H1 (cell line): ENCODE data around the gene HS6ST1. TPM values are rescaled to one million over a fixed set of nuclear protein-coding genes. Genes with fewer than 3 reads are reported as not detected.

Experiments used
- CTCF ChIA-PET: fragments of 300-600 bp; sonication (Branson Sonifier 250); formaldehyde crosslinking; loops from one replicate; lab custom pipeline; 2021; ENCODE audit not compliant: partially characterized antibody; lab: Charles Lee
- POLR2A ChIA-PET: fragments of 300-600 bp; sonication (Branson Sonifier 250); formaldehyde crosslinking; loops from one replicate; lab custom pipeline; 2021; ENCODE audit warnings: inconsistent platforms; ENCODE audit not compliant: partially characterized antibody; lab: Charles Lee
- DNase-seq, 2 experiments: peaks; one replicate each; pipeline versions ENCODE4 v3.0.0 to v3.0.0-alpha.2; 2010 to 2022; ENCODE audit warnings: low spot score in 2 of 2, low read depth in 1 of 2, mixed read lengths in 1 of 2
- FAIRE-seq: peaks from 2 replicates; lab custom pipeline; 2011; peaks lifted over from hg19 to GRCh38; lab: Jason Lieb, UNC
- H2AFZ ChIP-seq: 2 replicates; pipeline ENCODE4 v1.8.1; 2012; ENCODE audit warnings: low read length, inconsistent platforms
- H2AK5ac ChIP-seq: 2 replicates; pipeline ENCODE4 v1.6.1; 2013; ENCODE audit warnings: low read depth, low read length
- H2BK120ac ChIP-seq: replicated peaks from 2 replicates; pipeline ENCODE3; 2013; ENCODE audit warnings: low read depth, low read length, inconsistent platforms
- H2BK12ac ChIP-seq: 2 replicates; pipeline ENCODE4 v1.6.1; 2013; ENCODE audit warnings: low read depth, low read length
- H2BK15ac ChIP-seq: 2 replicates; pipeline ENCODE4 v1.6.1; 2013; ENCODE audit warnings: low read length
- H2BK20ac ChIP-seq: 2 replicates; pipeline ENCODE4 v1.6.1; 2013; ENCODE audit warnings: low read length
- H2BK5ac ChIP-seq: 2 replicates; pipeline ENCODE4 v1.6.1; 2013; ENCODE audit warnings: low read depth, low read length
- H3K14ac ChIP-seq: 2 replicates; pipeline ENCODE4 v1.6.1; 2013; ENCODE audit warnings: inconsistent platforms; ENCODE audit not compliant: insufficient read length
- H3K18ac ChIP-seq: 2 replicates; pipeline ENCODE4 v1.6.1; 2013; ENCODE audit warnings: low read length; ENCODE audit errors: extremely low read depth
- H3K23ac ChIP-seq: 2 replicates; pipeline ENCODE4 v1.6.1; 2013; ENCODE audit warnings: inconsistent platforms; ENCODE audit not compliant: insufficient read length
- H3K23me2 ChIP-seq: 2 replicates; pipeline ENCODE4 v1.6.1; 2013; ENCODE audit warnings: low read depth, low read length
- H3K27ac ChIP-seq: 2 replicates; pipeline ENCODE4 v1.6.1; 2011; ENCODE audit warnings: low read depth, low read length, inconsistent platforms
- H3K27me3 ChIP-seq, 4 experiments: replicated peaks in 1 of 4; 1 replicate in 1 of 4; 2 replicates in 3 of 4; pipeline versions ENCODE4 v1.6.1 to v1.8.1; 2011 to 2013; ENCODE audit warnings: low read length in 3 of 4, mild to moderate bottlenecking in 3 of 4, inconsistent platforms in 2 of 4, mixed read lengths in 2 of 4, moderate library complexity in 1 of 4; ENCODE audit not compliant: control insufficient read depth in 3 of 4, insufficient read depth in 3 of 4; ENCODE audit errors: extremely low read depth in 1 of 4
- H3K36me3 ChIP-seq, 4 experiments: 2 replicates each; pipeline versions ENCODE4 v1.6.1 to v1.8.1; 2011 to 2013; ENCODE audit warnings: mild to moderate bottlenecking in 4 of 4, low read length in 3 of 4, moderate library complexity in 2 of 4, control low read depth in 1 of 4, inconsistent platforms in 1 of 4; ENCODE audit not compliant: insufficient read depth in 4 of 4, control insufficient read depth in 2 of 4
- H3K4ac ChIP-seq: replicated peaks from 2 replicates; pipeline ENCODE3; 2013; ENCODE audit warnings: low read length, low read depth, mixed read lengths, inconsistent platforms; ENCODE audit not compliant: insufficient read length
- H3K4me1 ChIP-seq, 4 experiments: replicated peaks in 1 of 4; 1 replicate in 1 of 4; 2 replicates in 3 of 4; pipeline versions ENCODE4 v1.6.1 to v1.8.1; 2011 to 2013; ENCODE audit warnings: low read length in 3 of 4, inconsistent platforms in 2 of 4, mixed read lengths in 1 of 4; ENCODE audit not compliant: insufficient read depth in 4 of 4, control insufficient read depth in 3 of 4
- H3K4me2 ChIP-seq, 2 experiments: 2 replicates each; pipeline versions ENCODE4 v1.6.1 to v1.8.1; 2011 to 2013; ENCODE audit warnings: low read depth in 2 of 2, low read length in 2 of 2, control low read depth in 1 of 2, inconsistent platforms in 1 of 2, mild to moderate bottlenecking in 1 of 2; ENCODE audit not compliant: insufficient read depth in 1 of 2
- H3K4me3 ChIP-seq, 4 experiments: fragments of 200-600, 300-600 bp in 1 of 4; sonication (generic), shearing (Covaris generic), sonication (Bioruptor Twin) in 1 of 4; 2 replicates each; pipeline versions ENCODE4 v1.5.1 to v1.8.1; 2011 to 2016; ENCODE audit warnings: low read length in 4 of 4, low read depth in 3 of 4, control low read depth in 2 of 4, inconsistent platforms in 2 of 4, mild to moderate bottlenecking in 2 of 4, mixed read lengths in 1 of 4, moderate library complexity in 1 of 4; ENCODE audit not compliant: insufficient read depth in 2 of 4; ENCODE audit errors: extremely low read depth in 1 of 4
- H3K56ac ChIP-seq: replicated peaks from 2 replicates; pipeline ENCODE3; 2013; ENCODE audit warnings: low read depth, mild to moderate bottlenecking, mixed read lengths, low read length, inconsistent platforms; ENCODE audit not compliant: insufficient read length
- H3K79me1 ChIP-seq: 2 replicates; pipeline ENCODE4 v1.6.1; 2013; ENCODE audit warnings: low read depth, low read length, control low read depth
- H3K79me2 ChIP-seq, 2 experiments: 2 replicates each; pipeline versions ENCODE4 v1.6.1 to v1.8.1; 2012 to 2013; ENCODE audit warnings: low read length in 2 of 2, mild to moderate bottlenecking in 2 of 2, inconsistent platforms in 1 of 2; ENCODE audit not compliant: insufficient read depth in 2 of 2, control insufficient read depth in 1 of 2
- H3K9ac ChIP-seq, 4 experiments: replicated peaks in 1 of 4; 1 replicate in 1 of 4; 2 replicates in 3 of 4; pipeline versions ENCODE4 v1.6.1 to v1.8.1; 2011 to 2013; ENCODE audit warnings: low read depth in 3 of 4, low read length in 3 of 4, control low read depth in 2 of 4, mild to moderate bottlenecking in 2 of 4, moderate library complexity in 2 of 4, inconsistent platforms in 1 of 4; ENCODE audit errors: extremely low read depth in 1 of 4
- H3K9me3 ChIP-seq, 2 experiments: 2 replicates each; pipeline versions ENCODE4 v1.6.1 to v1.8.1; 2012 to 2013; ENCODE audit warnings: mild to moderate bottlenecking in 2 of 2, moderate library complexity in 2 of 2, control low read depth in 1 of 2, inconsistent platforms in 1 of 2, low read depth in 1 of 2, low read length in 1 of 2, mixed read lengths in 1 of 2; ENCODE audit not compliant: insufficient read depth in 2 of 2
- H4K20me1 ChIP-seq, 2 experiments: replicated peaks in 1 of 2; 2 replicates each; pipeline versions ENCODE3 to v1.8.1; 2011 to 2013; ENCODE audit warnings: inconsistent platforms in 2 of 2, low read length in 2 of 2, mild to moderate bottlenecking in 1 of 2; ENCODE audit not compliant: insufficient read depth in 2 of 2, control insufficient read depth in 1 of 2
- H4K5ac ChIP-seq: 2 replicates; pipeline ENCODE4 v1.6.1; 2013; ENCODE audit warnings: low read length, low read depth, mixed read lengths, inconsistent platforms; ENCODE audit not compliant: insufficient read length
- H4K8ac ChIP-seq: 2 replicates; pipeline ENCODE4 v1.8.0; 2013; ENCODE audit warnings: mild to moderate bottlenecking, moderate library complexity, low read length, inconsistent platforms; ENCODE audit not compliant: insufficient read depth; ENCODE audit errors: extremely low read depth
- H4K91ac ChIP-seq: replicated peaks from 2 replicates; pipeline ENCODE3; 2013; ENCODE audit warnings: low read length, mixed read lengths, inconsistent platforms; ENCODE audit not compliant: insufficient read length
- BACH1 ChIP-seq: IDR thresholded peaks from 2 replicates; pipeline ENCODE4 v1.6.1; 2012; ENCODE audit warnings: low read length, improper control_type of control experiment
- CEBPB ChIP-seq: IDR thresholded peaks from 2 replicates; pipeline ENCODE4 v1.6.1; 2012; ENCODE audit warnings: low read depth, low read length
- CREB1 ChIP-seq: IDR thresholded peaks from 2 replicates; pipeline ENCODE4 v1.6.1; 2012; ENCODE audit warnings: inconsistent platforms
- CTBP2 ChIP-seq: IDR thresholded peaks from 2 replicates; pipeline ENCODE4 v1.7.0; 2011; ENCODE audit warnings: borderline replicate concordance, mild to moderate bottlenecking, moderate library complexity, mixed read lengths, low read length; ENCODE audit not compliant: insufficient read depth, insufficient read length
- JUND ChIP-seq: IDR thresholded peaks from 2 replicates; pipeline ENCODE4 v1.6.1; 2011; ENCODE audit warnings: mild to moderate bottlenecking, improper control_type of control experiment, low read length
- PHF8 ChIP-seq: fragments of 200-600 bp; sonication (generic); conservative IDR thresholded peaks from 2 replicates; pipeline ENCODE4 v1.7.1; 2012; ENCODE audit warnings: low read depth, mild to moderate bottlenecking, inconsistent platforms, low read length, moderate library complexity
- POLR2A ChIP-seq, 2 experiments: IDR thresholded peaks; 1 replicate in 1 of 2; 2 replicates in 1 of 2; pipeline ENCODE4 v1.6.1; 2011; ENCODE audit warnings: low read depth in 2 of 2, low read length in 2 of 2, mild to moderate bottlenecking in 2 of 2; ENCODE audit errors: control extremely low read depth in 1 of 2
- RXRA ChIP-seq: IDR thresholded peaks from 2 replicates; pipeline ENCODE4 v1.6.1; 2011; ENCODE audit warnings: low read depth, mild to moderate bottlenecking, low read length, moderate library complexity; ENCODE audit not compliant: insufficient read depth
- SIN3A ChIP-seq, 2 experiments: IDR thresholded peaks in 1 of 2; conservative IDR thresholded peaks in 1 of 2; 2 replicates each; pipeline ENCODE4 v1.6.1; 2011 to 2012; ENCODE audit warnings: low read length in 2 of 2, improper control_type of control experiment in 1 of 2, low read depth in 1 of 2, mild to moderate bottlenecking in 1 of 2
- TAF1 ChIP-seq: IDR thresholded peaks from 2 replicates; pipeline ENCODE4 v1.6.1; 2011; ENCODE audit warnings: mild to moderate bottlenecking, low read depth, low read length
- TCF12 ChIP-seq: IDR thresholded peaks from 2 replicates; pipeline ENCODE4 v1.6.1; 2011; ENCODE audit warnings: low read depth, mild to moderate bottlenecking, low read length
- TEAD4 ChIP-seq: IDR thresholded peaks from 2 replicates; pipeline ENCODE4 v1.6.1; 2012; ENCODE audit warnings: low read depth, low read length, inconsistent platforms, mixed read lengths
- YY1 ChIP-seq: IDR thresholded peaks from 2 replicates; pipeline ENCODE4 v1.6.1; 2011; ENCODE audit warnings: low read depth, mild to moderate bottlenecking, low read length
- ZNF274 ChIP-seq: IDR thresholded peaks from 2 replicates; pipeline ENCODE4 v1.7.0; 2012; ENCODE audit warnings: low read length, borderline replicate concordance; ENCODE audit errors: extremely low read depth
- WGBS, 2 experiments: shearing (Covaris generic) in 1 of 2; methylation state at CpG; one replicate each; pipeline versions ENCODE4 v1.1.6 to v1.1.7; 2013 to 2015; ENCODE audit warnings: low lambda C conversion rate in 2 of 2, mixed read lengths in 2 of 2, inconsistent platforms in 1 of 2, low coverage in 1 of 2, missing lambda C conversion rate in 1 of 2; ENCODE audit not compliant: insufficient replicate concordance in 2 of 2, insufficient coverage in 1 of 2, insufficient read length in 1 of 2; ENCODE audit errors: extremely low coverage in 1 of 2, missing lambda C conversion rate in 1 of 2; 5-methylcytosine and 5-hydroxymethylcytosine counted together
- polyA plus RNA-seq, 7 experiments: library from polyadenylated mRNA; depleted of rRNA in 3 of 7; stranded (reverse) in 5 of 7; unstranded in 2 of 7; fragments of >200 nt in 5 of 7; fragments of 200-250 nt in 2 of 7; gene quantifications; 1 replicate in 5 of 7; 2 replicates in 1 of 7; 4 replicates in 1 of 7; pipeline versions ENCODE4 v1.2.1 to v1.2.3, GENCODE V29; 2011 to 2013; ENCODE audit warnings: missing spikeins in 2 of 7, mixed read lengths in 2 of 7
- total RNA-seq: library from RNA; stranded (reverse); fragmentation: NEBNext Ultra II Directional; extraction: Animal tissue kit (Norgen Biotek cat#: 25700); gene quantifications from 2 replicates; pipeline ENCODE4 v1.2.1, GENCODE V29; 2021

Gene HS6ST1
- total and polyA plus RNA-seq, 2 of the 8 experiments (the other 6 are each of a cell fraction or from before 2014, with no cell fraction given) = 37.4 to 74.6 TPM

- H3K23me2 ChIP-seq = no peaks in the 10 kb centered on the region
- H4K8ac ChIP-seq = no peak overlapping the region
- H2AFZ ChIP-seq = no peak overlapping the region
- 91% methylated on average over 6 of the region's 12 CpGs; no CpG with 5 or more reads in 1 of the 2 experiments for WGBS, 2 experiments
- peaks cover 34 to 61% of the 10 kb centered on the region in 2 experiments for H4K20me1 ChIP-seq
- no peak overlapping the region for H2BK5ac ChIP-seq
- DNase-seq (no peak), FAIRE-seq (no peak)
- H3K79me1 ChIP-seq = peaks cover 26% of the 10 kb centered on the region
- H2BK12ac ChIP-seq = no peak overlapping the region
- H2BK120ac ChIP-seq = no peak overlapping the region
- no peak overlapping the region for H3K23ac ChIP-seq
- no peaks in the 10 kb centered on the region for H3K27me3 ChIP-seq
- peaks cover 0 to 64% of the 10 kb centered on the region in 2 experiments; a peak in 2 of 4 replicates for H3K79me2 ChIP-seq
- H3K36me3 ChIP-seq = peaks cover 2 to 6% (median 4%) of the 10 kb centered on the region in 4 experiments; a peak in 5 of 8 replicates
- no peak overlapping the region for H4K91ac ChIP-seq
- H2AK5ac ChIP-seq = no peak overlapping the region
- ChIA-PET POLR2A (interaction anchor here (1.3 to 1.4 kb wide), 2 partner anchors 10 to 19 kb away, joined by 3 read pairs; no protein-coding TSS in a partner anchor), CTCF (interaction anchor here (0.6 to 1.9 kb wide), 9 partner anchors 9 to 715 kb away, joined by 3 to 4 read pairs (median 3); no protein-coding TSS in a partner anchor)
- H3K14ac ChIP-seq = no peak overlapping the region
- no peak overlapping the region for H2BK20ac ChIP-seq
- H3K18ac ChIP-seq = no peak overlapping the region
- H3K9ac ChIP-seq = no peak overlapping the region
- no peak overlapping the region for H2BK15ac ChIP-seq
- no peak overlapping the region for H3K4me3 ChIP-seq
- H3K4me2 ChIP-seq = no peak overlapping the region
- H3K4ac ChIP-seq = no peak overlapping the region
- no peaks in the 10 kb centered on the region for H3K9me3 ChIP-seq
- H3K56ac ChIP-seq = no peak overlapping the region
- H3K4me1 ChIP-seq = peaks cover 0 to 12% (median 6%) of the 10 kb centered on the region in 4 experiments; a peak in 5 of 7 replicates
- no peak overlapping the region for H4K5ac ChIP-seq
- no peak overlapping the region for H3K27ac ChIP-seq
- no peak for TF ChIP-seq CTBP2
- TF ChIP-seq JUND = no peak
- no peak for TF ChIP-seq TAF1
- no peak for TF ChIP-seq POLR2A (IDR thresholded peaks at IDR 0.05; ENCODE audit: control extremely low read depth in 1 of 2, low read depth in 2 of 2, low read length in 2 of 2)
- TF ChIP-seq RXRA = no peak
- no peak for TF ChIP-seq PHF8
- no peak for TF ChIP-seq ZNF274
- no peak for TF ChIP-seq SIN3A (conservative IDR thresholded peaks at IDR 0.05 in 1 of 2, IDR thresholded peaks at IDR 0.05 in 1 of 2; ENCODE audit: low read depth in 1 of 2, low read length in 2 of 2)
- no peak for TF ChIP-seq CEBPB
- no peak for TF ChIP-seq BACH1
- no peak for TF ChIP-seq CREB1
- no peak for TF ChIP-seq YY1
- TF ChIP-seq TCF12 = no peak
- TF ChIP-seq TEAD4 = no peak
These were observed 38.4 kb downstream of the HS6ST1 start for GRCh38 chr2:128280158-128280871.
